ENCODE data around the gene NFATC2. TPM values are rescaled to one million over a fixed set of nuclear protein-coding genes. Genes with fewer than 3 reads are reported as not detected.

The NFATC2 gene
- total and polyA plus RNA-seq, 2 of the 4 experiments (the other 2 are of a cell fraction) = 0.18 to 0.38 TPM

GRCh38 chr20:51429696-51430095, 112.8 kb downstream of the NFATC2 start:
- intact Hi-C loops (cut with micrococcal nuclease) = no loop called here
- H2AK5ac ChIP-seq (ENCODE audit: low read depth, low read length) = no peak overlapping the region
- H3K18ac ChIP-seq (ENCODE audit: low read depth, low read length) = no peak overlapping the region
- no peak overlapping the region for H3K56ac ChIP-seq (ENCODE audit: extremely low read depth, insufficient read depth, low read length)
- H2BK120ac ChIP-seq (ENCODE audit: low read depth, low read length) = no peak overlapping the region
- H4K91ac ChIP-seq (ENCODE audit: insufficient read depth, low read depth, low read length) = no peak overlapping the region
- H3K9me3 ChIP-seq (ENCODE audit: control insufficient read depth, insufficient read depth, low read length) = no peaks in the 10 kb centered on the region
- no peak overlapping the region for H2AFZ ChIP-seq (replicated peaks; ENCODE audit: low read length, poor library complexity)
- POLR2A ChIA-PET (ENCODE audit: unreplicated experiment) = no interaction called here
- in situ Hi-C loops (cut with MboI; ENCODE audit: low sequenced_read_pairs) = no loop called here
- no peak overlapping the region for H4K8ac ChIP-seq (ENCODE audit: low read depth in 2 of 2, low read length in 2 of 2)
- BruUV-seq (replicated peaks) = no TSS peak
- H3K4me1 ChIP-seq (ENCODE audit: control insufficient read depth, insufficient read depth, low read length) = peaks cover 3% of the 10 kb centered on the region
- H3K23ac ChIP-seq (ENCODE audit: low read depth, low read length) = no peak overlapping the region
- no peaks in the 10 kb centered on the region for H3K79me1 ChIP-seq (ENCODE audit: low read depth in 1 of 2, low read length in 2 of 2)
- no peak for ATAC-seq (ENCODE audit: low read depth)
- H2BK15ac ChIP-seq (ENCODE audit: low read depth, low read length) = no peak overlapping the region
- no peak overlapping the region for H2AK9ac ChIP-seq (replicated peaks; ENCODE audit: low read depth, low read length, poor library complexity)
- no peak overlapping the region for H3K27ac ChIP-seq (ENCODE audit: insufficient read depth, low read length)
- no peaks in the 10 kb centered on the region for H3K27me3 ChIP-seq (ENCODE audit: control insufficient read depth, insufficient read depth, low read length)
- 98% methylated on average over 7 of the region's 10 CpGs; no CpG with 5 or more reads in 1 of the 2 experiments for WGBS, 2 experiments (ENCODE audit: extremely low coverage in 2 of 2, insufficient read length in 1 of 2)
- no peak overlapping the region for H3K9ac ChIP-seq (ENCODE audit: low read depth, low read length)
- H4K20me1 ChIP-seq (ENCODE audit: insufficient read depth, low read length) = no peaks in the 10 kb centered on the region
- H4K5ac ChIP-seq (ENCODE audit: low read depth, low read length) = no peak overlapping the region
- peaks cover 16% of the 10 kb centered on the region; the same call in 1 of the 2 replicates for H3K9me1 ChIP-seq (ENCODE audit: insufficient read depth, low read length)
- no peak for DNase-seq
- dilution Hi-C loops (cut with HindIII; ENCODE audit: low sequenced_read_pairs, unreplicated experiment) = no loop called here
- no peak overlapping the region for H3K4ac ChIP-seq (ENCODE audit: low read depth, low read length)
- H3K36me3 ChIP-seq (ENCODE audit: control insufficient read depth, insufficient read depth, low read length) = no peaks in the 10 kb centered on the region
- TF ChIP-seq MAFK (IDR thresholded peaks at IDR 0.05; ENCODE audit: low read depth, low read length) (no peak), RFX5 (IDR thresholded peaks at IDR 0.05; ENCODE audit: low read depth, low read length) (no peak), BHLHE40 (IDR thresholded peaks at IDR 0.05; ENCODE audit: low read depth, low read length) (no peak), MXI1 (IDR thresholded peaks at IDR 0.05; ENCODE audit: borderline replicate concordance, low read depth, low read length) (no peak), POLR2A (IDR thresholded peaks at IDR 0.05; ENCODE audit: low read depth, low read length) (no peak), RCOR1 (IDR thresholded peaks at IDR 0.05; ENCODE audit: insufficient replicate concordance, low read length) (no peak), CEBPB (IDR thresholded peaks at IDR 0.05; ENCODE audit: low read depth, low read length) (no peak), CHD1 (IDR thresholded peaks at IDR 0.05; ENCODE audit: low read depth, low read length) (no peak), FOS (IDR thresholded peaks at IDR 0.05; ENCODE audit: low read depth, low read length) (no peak), ELK1 (IDR thresholded peaks at IDR 0.05; ENCODE audit: borderline replicate concordance, low read depth, low read length) (no peak), MAZ (IDR thresholded peaks at IDR 0.05; ENCODE audit: borderline replicate concordance, low read depth, low read length) (no peak), SMC3 (IDR thresholded peaks at IDR 0.05; ENCODE audit: low read depth, low read length) (no peak), CTCF (conservative IDR thresholded peaks at IDR 0.05; ENCODE audit: low read depth, low read length) (no peak), NFE2L2 (IDR thresholded peaks at IDR 0.05; ENCODE audit: low read depth, low read length) (no peak), RAD21 (IDR thresholded peaks at IDR 0.05; ENCODE audit: low read length) (no peak), USF2 (IDR thresholded peaks at IDR 0.05; ENCODE audit: low read depth, low read length) (no peak)
- CTCF ChIA-PET = no interaction called here
- H3K4me3 ChIP-seq (ENCODE audit: insufficient read depth, low read depth, low read length) = no peak overlapping the region
- no peak overlapping the region for H3K14ac ChIP-seq (replicated peaks; ENCODE audit: low read depth, low read length)
- no peak overlapping the region for H3K4me2 ChIP-seq (ENCODE audit: low read depth, low read length)
- H2BK5ac ChIP-seq (ENCODE audit: low read depth, low read length, poor library complexity, severe bottlenecking) = no peak overlapping the region
- no peak overlapping the region for H2BK20ac ChIP-seq (ENCODE audit: low read depth, low read length)

Measured in IMR-90 (cell line).